H9 (cell line): ENCODE results near the gene SLC23A2. TPM values are rescaled to one million over a fixed set of nuclear protein-coding genes. Genes with fewer than 3 reads are reported as not detected.

Experiments
- DNase-seq: peaks from one replicate; pipeline ENCODE4 v3.0.0-alpha.2; 2017
- H2AFZ ChIP-seq: one replicate; pipeline ENCODE4 v1.6.1; 2013; ENCODE audit warnings: mild to moderate bottlenecking, low read length, control low read depth, moderate library complexity
- H2AK5ac ChIP-seq: 2 replicates; pipeline ENCODE4 v1.6.1; 2013; ENCODE audit warnings: low read length, control low read depth, mixed read lengths; ENCODE audit not compliant: insufficient read length
- H2BK120ac ChIP-seq: one replicate; pipeline ENCODE4 v1.6.1; 2013; ENCODE audit warnings: low read depth, mild to moderate bottlenecking, low read length, control low read depth, inconsistent platforms; ENCODE audit not compliant: poor library complexity, severe bottlenecking
- H2BK12ac ChIP-seq: 2 replicates; pipeline ENCODE4 v1.6.1; 2013; ENCODE audit warnings: low read length, control low read depth, mixed read lengths, low read depth; ENCODE audit not compliant: insufficient read length
- H2BK15ac ChIP-seq: 2 replicates; pipeline ENCODE4 v1.6.1; 2013; ENCODE audit warnings: low read depth, low read length, control low read depth
- H2BK20ac ChIP-seq: one replicate; pipeline ENCODE4 v1.6.1; 2013; ENCODE audit warnings: low read depth, mild to moderate bottlenecking, low read length, control low read depth, inconsistent platforms; ENCODE audit not compliant: poor library complexity, severe bottlenecking
- H2BK5ac ChIP-seq: 2 replicates; pipeline ENCODE4 v1.6.1; 2013; ENCODE audit warnings: low read length, control low read depth, mixed read lengths; ENCODE audit not compliant: insufficient read length
- H3K14ac ChIP-seq: 2 replicates; pipeline ENCODE4 v1.6.1; 2013; ENCODE audit warnings: low read length, control low read depth; ENCODE audit not compliant: insufficient read depth
- H3K18ac ChIP-seq: 2 replicates; pipeline ENCODE4 v1.6.1; 2013; ENCODE audit warnings: low read depth, mild to moderate bottlenecking, mixed read lengths, low read length, control low read depth; ENCODE audit not compliant: insufficient read length
- H3K23ac ChIP-seq: 2 replicates; pipeline ENCODE4 v1.6.1; 2013; ENCODE audit warnings: low read length, control low read depth, mixed read lengths, low read depth; ENCODE audit not compliant: insufficient read length
- H3K23me2 ChIP-seq: 2 replicates; pipeline ENCODE4 v1.6.1; 2013; ENCODE audit warnings: low read depth, mild to moderate bottlenecking, mixed read lengths, low read length, control low read depth; ENCODE audit not compliant: insufficient read length, poor library complexity, severe bottlenecking
- H3K27ac ChIP-seq: 2 replicates; pipeline ENCODE4 v1.5.1; 2013; ENCODE audit warnings: low read length, control low read depth, mixed read lengths, low read depth; ENCODE audit not compliant: insufficient read length
- H3K27me3 ChIP-seq: 2 replicates; pipeline ENCODE4 v1.6.1; 2013; ENCODE audit warnings: low read length, control low read depth, inconsistent platforms; ENCODE audit not compliant: insufficient read depth
- H3K4ac ChIP-seq: 2 replicates; pipeline ENCODE4 v1.6.1; 2013; ENCODE audit warnings: low read depth, mild to moderate bottlenecking, control low read depth, inconsistent platforms, low read length, moderate library complexity
- H3K4me1 ChIP-seq: 2 replicates; pipeline ENCODE4 v1.6.1; 2013; ENCODE audit warnings: low read length, control low read depth, inconsistent platforms; ENCODE audit not compliant: insufficient read depth
- H3K4me2 ChIP-seq: 2 replicates; pipeline ENCODE4 v1.6.1; 2013; ENCODE audit warnings: low read length, control low read depth, mixed read lengths; ENCODE audit not compliant: insufficient read length, insufficient read depth
- H3K56ac ChIP-seq: 2 replicates; pipeline ENCODE4 v1.6.1; 2013; ENCODE audit warnings: low read depth, mild to moderate bottlenecking, mixed read lengths, low read length, control low read depth; ENCODE audit not compliant: insufficient read length
- H3K79me1 ChIP-seq: 2 replicates; pipeline ENCODE4 v1.6.1; 2013; ENCODE audit warnings: low read depth, mild to moderate bottlenecking, moderate library complexity, low read length, control low read depth, inconsistent platforms; ENCODE audit not compliant: insufficient read depth, poor library complexity, severe bottlenecking
- H3K79me2 ChIP-seq: 2 replicates; pipeline ENCODE4 v1.6.1; 2013; ENCODE audit warnings: low read length, control low read depth, inconsistent platforms; ENCODE audit not compliant: insufficient read depth
- H3K9ac ChIP-seq: 2 replicates; pipeline ENCODE4 v1.6.1; 2013; ENCODE audit warnings: low read length, control low read depth, mixed read lengths; ENCODE audit not compliant: insufficient read length; ENCODE audit errors: extremely low read depth
- H3K9me3 ChIP-seq: one replicate; pipeline ENCODE4 v1.6.1; 2013; ENCODE audit warnings: low read depth, low read length, inconsistent platforms; ENCODE audit not compliant: control insufficient read depth
- H3T11ph ChIP-seq: one replicate; pipeline ENCODE4 v1.6.1; 2013; ENCODE audit warnings: mild to moderate bottlenecking, low read length, control low read depth, inconsistent platforms
- H4K20me1 ChIP-seq: one replicate; pipeline ENCODE4 v1.6.1; 2013; ENCODE audit not compliant: control insufficient read depth, insufficient read length, insufficient read depth
- H4K5ac ChIP-seq: 2 replicates; pipeline ENCODE4 v1.6.1; 2013; ENCODE audit warnings: low read depth, mild to moderate bottlenecking, mixed read lengths, low read length, control low read depth; ENCODE audit not compliant: insufficient read length
- H4K8ac ChIP-seq: replicated peaks from 2 replicates; pipeline ENCODE4 v1.6.1; 2013; ENCODE audit warnings: low read length, control low read depth, mixed read lengths, low read depth; ENCODE audit not compliant: insufficient read length
- H4K91ac ChIP-seq: 2 replicates; pipeline ENCODE4 v1.6.1; 2013; ENCODE audit warnings: low read depth, mild to moderate bottlenecking, moderate library complexity, mixed read lengths, low read length, control low read depth; ENCODE audit not compliant: insufficient read length
- H3K27ac Mint-ChIP-seq, 3 experiments: 2 replicates in 2 of 3; 3 replicates in 1 of 3; pipeline ENCODE4 v1.8.0; 2020 to 2021; ENCODE audit warnings: mixed read lengths in 3 of 3, mild to moderate bottlenecking in 1 of 3, moderate library complexity in 1 of 3
- H3K27me3 Mint-ChIP-seq: 2 replicates; pipeline ENCODE4 v1.8.0; 2021; ENCODE audit warnings: low read depth, mild to moderate bottlenecking, moderate library complexity, mixed read lengths
- H3K36me3 Mint-ChIP-seq, 3 experiments: 2 replicates in 2 of 3; 3 replicates in 1 of 3; pipeline ENCODE4 v1.8.0; 2020 to 2021; ENCODE audit warnings: low read depth in 3 of 3, mixed read lengths in 3 of 3; ENCODE audit not compliant: insufficient read depth in 1 of 3
- H3K4me1 Mint-ChIP-seq, 2 experiments: 2 replicates each; pipeline ENCODE4 v1.8.0; 2020; ENCODE audit warnings: mixed read lengths in 2 of 2
- H3K4me3 Mint-ChIP-seq, 2 experiments: 2 replicates in 1 of 2; 3 replicates in 1 of 2; pipeline ENCODE4 v1.8.0; 2020 to 2021; ENCODE audit warnings: mild to moderate bottlenecking in 2 of 2, mixed read lengths in 2 of 2, moderate library complexity in 1 of 2
- H3K9me3 Mint-ChIP-seq, 2 experiments: 2 replicates in 1 of 2; 3 replicates in 1 of 2; pipeline ENCODE4 v1.8.0; 2020; ENCODE audit warnings: mild to moderate bottlenecking in 2 of 2, mixed read lengths in 2 of 2, moderate library complexity in 1 of 2
- WGBS: extraction: QIAGEN DNeasy Blood & Tissue Kit; methylation state at CpG from one replicate; pipeline ENCODE4 v1.1.7; 2013; ENCODE audit warnings: missing lambda C conversion rate, low lambda C conversion rate, mixed read lengths; ENCODE audit not compliant: insufficient read length; ENCODE audit errors: extremely low coverage; 5-methylcytosine and 5-hydroxymethylcytosine counted together
- total RNA-seq: library from RNA; stranded (reverse); gene quantifications from 2 replicates; pipeline ENCODE4 v1.2.1, GENCODE V29; 2021
- TF ChIP-seq, protein P1 (sequence below): fragments of 200-600 bp; sonication (generic); conservative IDR thresholded peaks from 3 replicates; pipeline ENCODE4 v1.8.0; 2021; ENCODE audit warnings: antibody characterized with exemption, mild to moderate bottlenecking

SLC23A2 gene
- total RNA-seq, 1 experiment from 2014 or later: 16.5 TPM

DNA sequence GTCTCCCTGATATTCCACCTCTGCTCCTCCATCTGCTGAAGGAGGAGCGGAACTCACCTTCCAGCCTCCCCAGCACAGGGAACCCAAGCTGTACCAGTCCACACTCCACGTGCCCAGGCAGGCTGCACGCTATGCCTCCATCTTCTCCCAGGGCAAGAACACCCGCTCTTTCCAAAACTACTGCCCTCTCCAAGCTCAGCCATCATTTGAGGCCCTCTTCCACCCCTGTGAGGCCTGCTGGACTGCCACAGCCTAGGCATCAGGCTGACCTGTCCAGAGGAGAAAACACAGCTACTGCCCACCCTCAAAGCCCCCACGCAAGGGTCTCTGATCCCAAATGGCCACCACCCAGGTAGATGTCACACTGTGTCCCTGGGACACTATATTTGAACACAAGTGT is 179.7 kb downstream of the SLC23A2 start:
- H2AFZ ChIP-seq: no peak overlapping the region
- peaks cover 17 to 18% of the 10 kb centered on the region in 2 experiments for H3K4me1 Mint-ChIP-seq
- H3K4me2 ChIP-seq: peak overlapping the region; percentile 88
- H3K56ac ChIP-seq: no peak overlapping the region
- DNase-seq: no peak
- H2BK5ac ChIP-seq: no peak overlapping the region
- no peak overlapping the region for H3K9ac ChIP-seq
- H2AK5ac ChIP-seq: no peak overlapping the region
- H3K23me2 ChIP-seq: peaks cover 6% of the 10 kb centered on the region
- peak overlapping the region; percentile 81 to 95 for H3K4me3 Mint-ChIP-seq
- H2BK20ac ChIP-seq: no peak overlapping the region
- no peak overlapping the region for H4K8ac ChIP-seq
- peaks cover 2% of the 10 kb centered on the region for H3K4me1 ChIP-seq
- H4K5ac ChIP-seq: no peak overlapping the region
- H3K36me3 Mint-ChIP-seq: peaks cover 0 to 9% (median 4%) of the 10 kb centered on the region in 3 experiments; a peak in 4 of 7 replicates
- no peak overlapping the region for H3K4ac ChIP-seq
- no peak overlapping the region for H3K27ac ChIP-seq
- H3K79me2 ChIP-seq: no peaks in the 10 kb centered on the region
- H4K20me1 ChIP-seq: no peaks in the 10 kb centered on the region
- TF ChIP-seq, protein P1, sequence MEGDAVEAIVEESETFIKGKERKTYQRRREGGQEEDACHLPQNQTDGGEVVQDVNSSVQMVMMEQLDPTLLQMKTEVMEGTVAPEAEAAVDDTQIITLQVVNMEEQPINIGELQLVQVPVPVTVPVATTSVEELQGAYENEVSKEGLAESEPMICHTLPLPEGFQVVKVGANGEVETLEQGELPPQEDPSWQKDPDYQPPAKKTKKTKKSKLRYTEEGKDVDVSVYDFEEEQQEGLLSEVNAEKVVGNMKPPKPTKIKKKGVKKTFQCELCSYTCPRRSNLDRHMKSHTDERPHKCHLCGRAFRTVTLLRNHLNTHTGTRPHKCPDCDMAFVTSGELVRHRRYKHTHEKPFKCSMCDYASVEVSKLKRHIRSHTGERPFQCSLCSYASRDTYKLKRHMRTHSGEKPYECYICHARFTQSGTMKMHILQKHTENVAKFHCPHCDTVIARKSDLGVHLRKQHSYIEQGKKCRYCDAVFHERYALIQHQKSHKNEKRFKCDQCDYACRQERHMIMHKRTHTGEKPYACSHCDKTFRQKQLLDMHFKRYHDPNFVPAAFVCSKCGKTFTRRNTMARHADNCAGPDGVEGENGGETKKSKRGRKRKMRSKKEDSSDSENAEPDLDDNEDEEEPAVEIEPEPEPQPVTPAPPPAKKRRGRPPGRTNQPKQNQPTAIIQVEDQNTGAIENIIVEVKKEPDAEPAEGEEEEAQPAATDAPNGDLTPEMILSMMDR: no peak
- no peak overlapping the region for H2BK12ac ChIP-seq
- no peak overlapping the region for H4K91ac ChIP-seq
- no peak overlapping the region for H2BK15ac ChIP-seq
- no peak overlapping the region for H3T11ph ChIP-seq
- H2BK120ac ChIP-seq: no peak overlapping the region
- no peak overlapping the region for H3K14ac ChIP-seq
- whole genome bisulfite sequencing: no CpG with 5 or more reads among the region's 5 CpGs
- no peaks in the 10 kb centered on the region for H3K9me3 ChIP-seq
- H3K27me3 ChIP-seq: no peaks in the 10 kb centered on the region; the same call in 1 of the 2 replicates
- no peaks in the 10 kb centered on the region; a peak in 1 of 5 replicates for H3K9me3 Mint-ChIP-seq
- no peaks in the 10 kb centered on the region for H3K79me1 ChIP-seq
- no peak overlapping the region for H3K18ac ChIP-seq
- H3K27ac Mint-ChIP-seq: no peak overlapping the region
- peaks cover 18% of the 10 kb centered on the region for H3K27me3 Mint-ChIP-seq
- no peak overlapping the region for H3K23ac ChIP-seq
